Omental fat pad (tissue), 4 donors: ENCODE data around the gene GNB5. TPM values are rescaled to one million over a fixed set of nuclear protein-coding genes. Genes with fewer than 3 reads are reported as not detected.

Experiments used
- ATAC-seq: fragments of 150-250 bp; one replicate; pipeline ENCODE4 v1.9.1; 2016; ENCODE audit warnings: mild to moderate bottlenecking, moderate library complexity; ENCODE audit not compliant: low FRiP score
- DNase-seq: peaks from one replicate; pipeline ENCODE4 v3.0.0-alpha.2; 2019; ENCODE audit warnings: low spot score
- CTCF ChIP-seq, 3 donors: fragments of 450-650 bp; IDR thresholded peaks; one replicate each; pipeline ENCODE4 v1.5.1; 2016 to 2017; ENCODE audit warnings: antibody characterized with exemption in 3 of 3, mild to moderate bottlenecking in 3 of 3, moderate library complexity in 2 of 3
- total RNA-seq, 4 donors: library from RNA; depleted of rRNA; stranded (reverse); fragments of >200 nt; gene quantifications; one replicate each; pipeline ENCODE4 v1.1.0, GENCODE V29; 2016

Gene GNB5
- total RNA-seq, 4 donors from 2014 or later, result 17.2 to 27.1 (median 19.3) TPM

- DNase-seq (no peak), ATAC-seq (no peak)
- no peak for TF ChIP-seq CTCF (IDR thresholded peaks at IDR 0.05)
Measured at GRCh38 chr15:52114261-52115055, 76.7 kb downstream of the GNB5 start.

- DNase-seq (no peak), ATAC-seq (no peak)
- TF ChIP-seq CTCF (IDR thresholded peaks at IDR 0.05), result no peak
Measured at GRCh38 chr15:52113708-52114107, 77.5 kb downstream of the GNB5 start.

GRCh38 chr15:52113235-52113634 is 78.0 kb downstream of the GNB5 start:
- no peak for TF ChIP-seq CTCF (IDR thresholded peaks at IDR 0.05)
- no peak for DNase-seq
- no peak for ATAC-seq

GRCh38 chr15:52112203-52112750 is 78.9 kb downstream of the GNB5 start:
- no peak for TF ChIP-seq CTCF (IDR thresholded peaks at IDR 0.05)
- DNase-seq (no peak), ATAC-seq (peak; percentile 67)

- DNase-seq (no peak), ATAC-seq (peak; percentile 35)
- no peak for TF ChIP-seq CTCF (IDR thresholded peaks at IDR 0.05)
Measured at GRCh38 chr15:52111517-52112202, 79.5 kb downstream of the GNB5 start.

GRCh38 chr15:52109559-52110451 is 81.4 kb downstream of the GNB5 start:
- ATAC-seq, result no peak

More at GRCh38 chr15:52109559-52110451, 81.4 kb downstream of the GNB5 start:
- no peak for DNase-seq
- TF ChIP-seq CTCF (IDR thresholded peaks at IDR 0.05), result no peak
